ENCODE results near the gene CPN1.

DNA sequence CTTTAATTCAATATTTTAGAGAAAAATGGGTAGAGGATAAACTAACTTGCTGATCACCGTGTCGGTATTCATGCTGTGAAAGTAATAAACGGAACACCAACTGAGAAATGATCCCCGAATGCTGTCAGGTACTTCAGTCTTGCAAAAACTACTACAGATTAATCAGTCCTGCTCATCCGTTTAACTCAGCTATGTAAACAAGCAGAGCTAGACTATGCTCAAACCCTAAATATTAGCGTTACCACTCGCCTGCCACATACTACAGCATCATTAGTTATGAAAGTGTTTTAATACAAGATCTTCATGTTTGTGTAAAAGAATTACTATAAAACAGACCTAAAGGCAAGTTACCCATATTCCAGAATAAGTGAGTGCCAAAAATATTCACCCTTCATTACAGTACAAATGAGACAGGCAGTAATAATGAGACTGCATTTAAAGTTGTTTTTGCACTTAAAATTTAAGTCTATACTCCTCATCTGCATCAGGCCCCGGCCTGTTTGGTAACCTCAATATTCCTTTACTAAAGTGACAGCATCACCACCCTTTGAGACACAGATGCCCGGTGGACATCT is 72.9 kb downstream of the CPN1 start:
- TF ChIP-seq, protein P1, sequence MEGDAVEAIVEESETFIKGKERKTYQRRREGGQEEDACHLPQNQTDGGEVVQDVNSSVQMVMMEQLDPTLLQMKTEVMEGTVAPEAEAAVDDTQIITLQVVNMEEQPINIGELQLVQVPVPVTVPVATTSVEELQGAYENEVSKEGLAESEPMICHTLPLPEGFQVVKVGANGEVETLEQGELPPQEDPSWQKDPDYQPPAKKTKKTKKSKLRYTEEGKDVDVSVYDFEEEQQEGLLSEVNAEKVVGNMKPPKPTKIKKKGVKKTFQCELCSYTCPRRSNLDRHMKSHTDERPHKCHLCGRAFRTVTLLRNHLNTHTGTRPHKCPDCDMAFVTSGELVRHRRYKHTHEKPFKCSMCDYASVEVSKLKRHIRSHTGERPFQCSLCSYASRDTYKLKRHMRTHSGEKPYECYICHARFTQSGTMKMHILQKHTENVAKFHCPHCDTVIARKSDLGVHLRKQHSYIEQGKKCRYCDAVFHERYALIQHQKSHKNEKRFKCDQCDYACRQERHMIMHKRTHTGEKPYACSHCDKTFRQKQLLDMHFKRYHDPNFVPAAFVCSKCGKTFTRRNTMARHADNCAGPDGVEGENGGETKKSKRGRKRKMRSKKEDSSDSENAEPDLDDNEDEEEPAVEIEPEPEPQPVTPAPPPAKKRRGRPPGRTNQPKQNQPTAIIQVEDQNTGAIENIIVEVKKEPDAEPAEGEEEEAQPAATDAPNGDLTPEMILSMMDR (IDR thresholded peaks at IDR 0.05), result no peak
- TF ChIP-seq EP300 (IDR thresholded peaks at IDR 0.05) (no peak), POLR2A (IDR thresholded peaks at IDR 0.05; ENCODE audit: low read depth) (no peak)

Measured in esophagus muscularis mucosa (tissue), 4 donors.